GM23248 (cell line): ENCODE results near the gene QSER1. TPM values are rescaled to one million over a fixed set of nuclear protein-coding genes. Genes with fewer than 3 reads are reported as not detected.

ENCODE experiments used
- DNase-seq: peaks from one replicate; pipeline ENCODE4 v3.0.0-alpha.2; 2015
- H2AFZ ChIP-seq: fragments of 200-600 bp; sonication (generic); 2 replicates; pipeline ENCODE4 v1.6.1; 2016; ENCODE audit warnings: antibody characterized with exemption
- H3F3A ChIP-seq: fragments of 200-600 bp; sonication (generic); 2 replicates; pipeline ENCODE4 v1.6.1; 2016; ENCODE audit warnings: mild to moderate bottlenecking, antibody characterized with exemption, mixed run types; ENCODE audit not compliant: insufficient read depth
- H3K27ac ChIP-seq: fragments of 200-600 bp; sonication (generic); 2 replicates; pipeline ENCODE4 v1.5.1; 2016; ENCODE audit warnings: mild to moderate bottlenecking
- H3K27me3 ChIP-seq: fragments of 200-600 bp; sonication (generic); replicated peaks from 2 replicates; pipeline ENCODE4 v1.6.1; 2016; ENCODE audit warnings: mild to moderate bottlenecking; ENCODE audit not compliant: insufficient read depth
- H3K36me3 ChIP-seq: fragments of 200-600 bp; sonication (generic); 2 replicates; pipeline ENCODE4 v1.6.1; 2016; ENCODE audit warnings: low read depth, mild to moderate bottlenecking
- H3K4me1 ChIP-seq: fragments of 200-600 bp; sonication (generic); 2 replicates; pipeline ENCODE4 v1.6.1; 2016; ENCODE audit warnings: mild to moderate bottlenecking; ENCODE audit not compliant: insufficient read depth
- H3K4me2 ChIP-seq: fragments of 200-600 bp; sonication (generic); one replicate; pipeline ENCODE4 v1.6.1; 2016; ENCODE audit warnings: mild to moderate bottlenecking; ENCODE audit not compliant: unreplicated experiment
- H3K4me3 ChIP-seq: fragments of 200-600 bp; sonication (generic); 2 replicates; pipeline ENCODE4 v1.5.1; 2016; ENCODE audit warnings: mild to moderate bottlenecking
- H3K79me2 ChIP-seq: fragments of 200-600 bp; sonication (generic); 2 replicates; pipeline ENCODE4 v1.6.1; 2016; ENCODE audit warnings: mild to moderate bottlenecking; ENCODE audit not compliant: insufficient read depth
- H3K9ac ChIP-seq: fragments of 200-600 bp; sonication (generic); 2 replicates; pipeline ENCODE4 v1.6.1; 2016; ENCODE audit warnings: mild to moderate bottlenecking
- H3K9me2 ChIP-seq: fragments of 200-600 bp; sonication (generic); 2 replicates; pipeline ENCODE4 v1.6.1; 2016; ENCODE audit warnings: mixed run types, mild to moderate bottlenecking, moderate library complexity; ENCODE audit not compliant: insufficient read depth
- H3K9me3 ChIP-seq: fragments of 200-600 bp; sonication (generic); one replicate; pipeline ENCODE4 v1.6.1; 2017; ENCODE audit warnings: low read depth
- H4K20me1 ChIP-seq: fragments of 200-600 bp; sonication (generic); 2 replicates; pipeline ENCODE4 v1.6.0; 2016; ENCODE audit not compliant: insufficient read depth
- EZH2 ChIP-seq: fragments of 200-600 bp; sonication (generic); IDR thresholded peaks from 2 replicates; pipeline ENCODE4 v1.6.1; 2018; ENCODE audit warnings: antibody characterized with exemption, mild to moderate bottlenecking; ENCODE audit not compliant: insufficient read depth, poor library complexity, severe bottlenecking
- EZH2phosphoT487 ChIP-seq: fragments of 200-600 bp; sonication (generic); IDR thresholded peaks from 2 replicates; pipeline ENCODE4 v1.6.1; 2018; ENCODE audit warnings: antibody characterized with exemption, moderate library complexity, mild to moderate bottlenecking, low read depth; ENCODE audit not compliant: insufficient read depth
- WGBS, 2 experiments: methylation state at CpG; one replicate each; pipeline ENCODE4 v1.1.6; 2015 to 2017; ENCODE audit warnings: low lambda C conversion rate in 2 of 2, low coverage in 1 of 2; ENCODE audit errors: missing lambda C conversion rate in 2 of 2; 5-methylcytosine and 5-hydroxymethylcytosine counted together
- in situ Hi-C: fragments of 300-500 bp; cut with MboI; formaldehyde crosslinking; loops from 2 replicates; pipeline ENCODE4 v1.15.0; 2020
- polyA plus RNA-seq: library from polyadenylated mRNA; unstranded; fragments of >200 nt; fragmentation: Nextera tagmentation; extraction: Ambion mirVana; gene quantifications from 2 replicates; pipeline ENCODE4 v1.2.1, GENCODE V29; 2016
- total RNA-seq: library from RNA; depleted of rRNA; stranded (reverse); fragments of >200 nt; shearing (Covaris generic); gene quantifications from 2 replicates; pipeline ENCODE4 v1.2.3, GENCODE V29; 2014

The QSER1 gene
- total and polyA plus RNA-seq, 2 experiments from 2014 or later: 4.9 to 16.5 TPM

- Histone ChIP-seq H4K20me1 (no peaks in the 10 kb centered on the region), H3K9me2 (no peaks in the 10 kb centered on the region), H3K9me3 (no peaks in the 10 kb centered on the region), H3K36me3 (no peaks in the 10 kb centered on the region), H2AFZ (peak overlapping the region; percentile 93; the same call in 1 of the 2 replicates), H3K9ac (no peak overlapping the region), H3K79me2 (peaks cover 22% of the 10 kb centered on the region), H3K4me3 (no peak overlapping the region), H3K4me1 (peaks cover 22% of the 10 kb centered on the region), H3K4me2 (peak overlapping the region; percentile 88), H3K27me3 (no peaks in the 10 kb centered on the region), H3F3A (peaks cover 20% of the 10 kb centered on the region), H3K27ac (no peak overlapping the region)
- no peak for DNase-seq
- in situ Hi-C loops: no loop called here
- TF ChIP-seq EZH2: no peak
- TF ChIP-seq EZH2phosphoT487: no peak
- WGBS, 2 experiments: 79 to 81% methylated on average over 11 of the region's 11 CpGs
These were observed 1.6 kb upstream of the QSER1 start for GRCh38 chr11:32890843-32891656.

- H4K20me1 ChIP-seq: no peaks in the 10 kb centered on the region
- H3K4me1 ChIP-seq: peaks cover 22% of the 10 kb centered on the region
- 13 to 18% methylated on average over 10 of the region's 10 CpGs for WGBS, 2 experiments
- DNase-seq: peak; percentile 13
- H3K27me3 ChIP-seq: no peaks in the 10 kb centered on the region
- peak overlapping the region; percentile 88 for H3K4me2 ChIP-seq
- no peaks in the 10 kb centered on the region for H3K9me3 ChIP-seq
- H3K9ac ChIP-seq: peak overlapping the region; percentile 87
- TF ChIP-seq EZH2 (no peak), EZH2phosphoT487 (no peak)
- peaks cover 20% of the 10 kb centered on the region for H3F3A ChIP-seq
- peak overlapping the region; percentile 93 for H2AFZ ChIP-seq
- in situ Hi-C loops: no loop called here
- peaks cover 30% of the 10 kb centered on the region for H3K79me2 ChIP-seq
- H3K9me2 ChIP-seq: no peaks in the 10 kb centered on the region
- no peaks in the 10 kb centered on the region for H3K36me3 ChIP-seq
- H3K27ac ChIP-seq: peak overlapping the region; percentile 51
- peak overlapping the region; percentile 99 for H3K4me3 ChIP-seq
These were observed 805 bp upstream of the QSER1 start for GRCh38 chr11:32891657-32892354.

- Histone ChIP-seq H3K9me3 (no peaks in the 10 kb centered on the region), H3K4me2 (peak overlapping the region; percentile 89), H3F3A (peaks cover 20% of the 10 kb centered on the region), H3K4me3 (peak overlapping the region; percentile 99), H3K79me2 (peaks cover 42% of the 10 kb centered on the region), H3K27me3 (no peaks in the 10 kb centered on the region), H3K4me1 (peaks cover 22% of the 10 kb centered on the region), H3K36me3 (no peaks in the 10 kb centered on the region), H3K9ac (peak overlapping the region; percentile 87), H3K9me2 (no peaks in the 10 kb centered on the region), H2AFZ (peak overlapping the region; percentile 69), H4K20me1 (no peaks in the 10 kb centered on the region), H3K27ac (peak overlapping the region; percentile 81)
- no peak for DNase-seq
- 0 to 2% methylated on average over 2 to 31 of the region's 32 CpGs for WGBS, 2 experiments
- in situ Hi-C loops: no loop called here
- no peak for TF ChIP-seq EZH2
- TF ChIP-seq EZH2phosphoT487: no peak
These were observed 407 bp downstream of the QSER1 start for GRCh38 chr11:32893093-32893342.

GRCh38 chr11:32893343-32894148 is 935 bp downstream of the QSER1 start:
- Histone ChIP-seq H3K4me1 (peaks cover 22% of the 10 kb centered on the region), H3K27me3 (no peaks in the 10 kb centered on the region), H3K27ac (peak overlapping the region; percentile 81), H3K4me2 (peak overlapping the region; percentile 89), H4K20me1 (no peaks in the 10 kb centered on the region), H3K9ac (peak overlapping the region; percentile 87), H3F3A (peaks cover 20% of the 10 kb centered on the region), H3K79me2 (peaks cover 47% of the 10 kb centered on the region), H3K4me3 (peak overlapping the region; percentile 99), H3K9me2 (no peaks in the 10 kb centered on the region), H3K36me3 (no peaks in the 10 kb centered on the region), H2AFZ (peak overlapping the region; percentile 69), H3K9me3 (no peaks in the 10 kb centered on the region)
- in situ Hi-C loops: no loop called here
- 1% methylated on average over 35 to 66 of the region's 66 CpGs for WGBS, 2 experiments
- DNase-seq: peak; percentile 80
- TF ChIP-seq EZH2 (no peak), EZH2phosphoT487 (no peak)
